Cerebellar nuclear complex (tissue), 1 donor: ENCODE results near the gene REEP2.
"Not testable (repeated sequence)": the region's sequence is repeated elsewhere in the genome, so short reads cannot be mapped to it uniquely, and the experiment has no call there.

ENCODE experiments used
- DNase-seq, 2 experiments: peaks; one replicate each; lab custom pipeline; 2025; lab: John Stamatoyannopoulos, UW

REEP2 gene

DNA sequence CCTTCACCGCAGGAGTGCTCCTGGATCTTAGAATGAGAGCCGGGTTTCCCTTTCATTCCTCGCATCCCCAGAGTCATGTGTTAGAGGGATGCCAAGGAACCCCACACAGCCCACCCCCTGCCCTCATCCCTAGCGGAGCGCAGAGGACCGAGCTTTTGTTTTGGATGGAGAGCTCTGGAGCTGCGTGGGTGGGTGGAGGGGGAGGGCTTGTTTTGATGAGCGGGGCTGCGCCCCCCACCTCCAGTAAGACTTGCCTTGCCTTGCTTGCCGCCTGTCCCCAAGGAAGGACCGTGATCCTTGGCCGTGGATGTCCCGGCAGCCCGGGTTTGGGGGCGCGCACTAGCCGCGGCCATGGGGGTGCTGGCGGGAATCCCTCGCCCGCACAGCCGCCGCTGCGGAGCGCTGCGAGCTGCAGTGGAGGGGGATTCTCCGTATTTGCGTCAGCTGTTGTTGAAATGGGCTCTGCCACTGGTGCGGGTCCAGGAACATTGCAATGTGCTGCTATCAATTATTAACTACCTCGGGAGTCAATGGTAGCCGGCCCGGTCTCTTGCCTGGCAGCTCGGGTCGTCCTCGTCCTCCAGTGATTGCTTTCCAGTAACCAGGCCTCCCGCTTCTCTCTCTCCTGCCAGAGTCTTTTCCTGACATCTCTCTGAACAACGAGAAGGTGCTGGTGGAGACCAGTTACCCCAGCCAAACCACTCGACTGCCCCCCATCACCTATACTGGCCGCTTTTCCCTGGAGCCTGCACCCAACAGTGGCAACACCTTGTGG, 27.5 kb downstream of the REEP2 start:
- no peak for DNase-seq

DNA sequence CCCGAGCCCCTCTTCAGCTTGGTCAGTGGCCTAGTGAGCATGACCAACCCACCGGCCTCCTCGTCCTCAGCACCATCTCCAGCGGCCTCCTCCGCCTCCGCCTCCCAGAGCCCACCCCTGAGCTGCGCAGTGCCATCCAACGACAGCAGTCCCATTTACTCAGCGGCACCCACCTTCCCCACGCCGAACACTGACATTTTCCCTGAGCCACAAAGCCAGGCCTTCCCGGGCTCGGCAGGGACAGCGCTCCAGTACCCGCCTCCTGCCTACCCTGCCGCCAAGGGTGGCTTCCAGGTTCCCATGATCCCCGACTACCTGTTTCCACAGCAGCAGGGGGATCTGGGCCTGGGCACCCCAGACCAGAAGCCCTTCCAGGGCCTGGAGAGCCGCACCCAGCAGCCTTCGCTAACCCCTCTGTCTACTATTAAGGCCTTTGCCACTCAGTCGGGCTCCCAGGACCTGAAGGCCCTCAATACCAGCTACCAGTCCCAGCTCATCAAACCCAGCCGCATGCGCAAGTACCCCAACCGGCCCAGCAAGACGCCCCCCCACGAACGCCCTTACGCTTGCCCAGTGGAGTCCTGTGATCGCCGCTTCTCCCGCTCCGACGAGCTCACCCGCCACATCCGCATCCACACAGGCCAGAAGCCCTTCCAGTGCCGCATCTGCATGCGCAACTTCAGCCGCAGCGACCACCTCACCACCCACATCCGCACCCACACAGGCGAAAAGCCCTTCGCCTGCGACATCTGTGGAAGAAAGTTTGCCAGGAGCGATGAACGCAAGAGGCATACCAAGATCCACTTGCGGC, 28.2 kb downstream of the REEP2 start:
- no peak for DNase-seq

DNA sequence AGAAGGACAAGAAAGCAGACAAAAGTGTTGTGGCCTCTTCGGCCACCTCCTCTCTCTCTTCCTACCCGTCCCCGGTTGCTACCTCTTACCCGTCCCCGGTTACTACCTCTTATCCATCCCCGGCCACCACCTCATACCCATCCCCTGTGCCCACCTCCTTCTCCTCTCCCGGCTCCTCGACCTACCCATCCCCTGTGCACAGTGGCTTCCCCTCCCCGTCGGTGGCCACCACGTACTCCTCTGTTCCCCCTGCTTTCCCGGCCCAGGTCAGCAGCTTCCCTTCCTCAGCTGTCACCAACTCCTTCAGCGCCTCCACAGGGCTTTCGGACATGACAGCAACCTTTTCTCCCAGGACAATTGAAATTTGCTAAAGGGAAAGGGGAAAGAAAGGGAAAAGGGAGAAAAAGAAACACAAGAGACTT, 28.9 kb downstream of the REEP2 start:
- DNase-seq, result no peak

DNA sequence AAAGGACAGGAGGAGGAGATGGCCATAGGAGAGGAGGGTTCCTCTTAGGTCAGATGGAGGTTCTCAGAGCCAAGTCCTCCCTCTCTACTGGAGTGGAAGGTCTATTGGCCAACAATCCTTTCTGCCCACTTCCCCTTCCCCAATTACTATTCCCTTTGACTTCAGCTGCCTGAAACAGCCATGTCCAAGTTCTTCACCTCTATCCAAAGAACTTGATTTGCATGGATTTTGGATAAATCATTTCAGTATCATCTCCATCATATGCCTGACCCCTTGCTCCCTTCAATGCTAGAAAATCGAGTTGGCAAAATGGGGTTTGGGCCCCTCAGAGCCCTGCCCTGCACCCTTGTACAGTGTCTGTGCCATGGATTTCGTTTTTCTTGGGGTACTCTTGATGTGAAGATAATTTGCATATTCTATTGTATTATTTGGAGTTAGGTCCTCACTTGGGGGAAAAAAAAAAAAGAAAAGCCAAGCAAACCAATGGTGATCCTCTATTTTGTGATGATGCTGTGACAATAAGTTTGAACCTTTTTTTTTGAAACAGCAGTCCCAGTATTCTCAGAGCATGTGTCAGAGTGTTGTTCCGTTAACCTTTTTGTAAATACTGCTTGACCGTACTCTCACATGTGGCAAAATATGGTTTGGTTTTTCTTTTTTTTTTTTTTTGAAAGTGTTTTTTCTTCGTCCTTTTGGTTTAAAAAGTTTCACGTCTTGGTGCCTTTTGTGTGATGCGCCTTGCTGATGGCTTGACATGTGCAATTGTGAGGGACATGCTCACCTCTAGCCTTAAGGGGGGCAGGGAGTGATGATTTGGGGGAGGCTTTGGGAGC, 29.5 kb downstream of the REEP2 start:
- no peak for DNase-seq

DNA sequence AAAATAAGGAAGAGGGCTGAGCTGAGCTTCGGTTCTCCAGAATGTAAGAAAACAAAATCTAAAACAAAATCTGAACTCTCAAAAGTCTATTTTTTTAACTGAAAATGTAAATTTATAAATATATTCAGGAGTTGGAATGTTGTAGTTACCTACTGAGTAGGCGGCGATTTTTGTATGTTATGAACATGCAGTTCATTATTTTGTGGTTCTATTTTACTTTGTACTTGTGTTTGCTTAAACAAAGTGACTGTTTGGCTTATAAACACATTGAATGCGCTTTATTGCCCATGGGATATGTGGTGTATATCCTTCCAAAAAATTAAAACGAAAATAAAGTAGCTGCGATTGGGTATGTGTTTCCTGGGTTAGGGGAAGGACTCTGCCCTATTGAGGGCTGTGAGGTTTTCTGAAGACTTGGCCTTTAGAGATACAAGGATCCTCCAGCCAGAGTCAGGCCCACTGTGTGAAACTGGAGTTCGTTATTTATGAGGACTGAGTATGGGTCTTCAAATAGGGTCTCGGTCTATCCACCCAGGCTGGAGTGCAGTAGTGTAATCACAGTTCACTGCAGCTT, 30.2 kb downstream of the REEP2 start:
- no peak for DNase-seq

DNA sequence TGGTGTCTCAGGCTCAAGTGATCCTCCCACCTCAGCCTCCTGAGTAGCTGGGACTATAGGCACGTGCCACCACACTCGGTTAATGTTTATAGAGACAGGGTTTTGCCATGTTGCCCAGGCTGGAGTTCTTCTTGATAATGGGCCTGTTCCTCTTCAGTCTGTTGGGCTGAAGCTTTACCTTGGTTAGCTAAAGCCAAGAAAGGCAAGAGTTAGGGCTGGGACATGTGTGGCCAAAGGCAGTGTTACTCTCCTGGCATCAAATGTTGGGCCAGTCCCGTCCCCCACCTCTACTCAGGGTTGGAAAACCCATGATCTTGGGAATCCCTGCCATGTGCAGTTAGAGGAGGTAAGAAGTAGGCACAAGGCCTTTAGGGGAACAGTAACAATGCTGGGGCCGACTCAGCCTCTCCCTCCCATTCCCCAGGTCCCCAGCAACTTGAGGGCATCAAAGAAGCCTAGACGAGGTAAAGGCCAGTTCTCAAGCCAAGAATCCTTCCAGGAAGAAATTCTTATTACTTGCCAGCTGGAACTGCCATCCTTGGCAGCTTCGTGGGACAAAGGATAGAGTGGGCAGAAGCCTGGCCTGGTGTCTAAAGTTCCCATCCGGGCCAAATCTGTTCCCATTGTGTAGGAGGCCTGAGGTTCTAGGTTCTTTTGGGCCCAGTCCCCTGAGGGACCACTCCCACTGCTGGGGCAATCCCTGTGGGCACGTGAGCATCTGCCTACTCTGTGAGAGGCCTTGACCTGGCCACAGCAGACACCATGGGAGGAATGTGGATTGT, 30.9 kb downstream of the REEP2 start:
- no peak for DNase-seq

DNA sequence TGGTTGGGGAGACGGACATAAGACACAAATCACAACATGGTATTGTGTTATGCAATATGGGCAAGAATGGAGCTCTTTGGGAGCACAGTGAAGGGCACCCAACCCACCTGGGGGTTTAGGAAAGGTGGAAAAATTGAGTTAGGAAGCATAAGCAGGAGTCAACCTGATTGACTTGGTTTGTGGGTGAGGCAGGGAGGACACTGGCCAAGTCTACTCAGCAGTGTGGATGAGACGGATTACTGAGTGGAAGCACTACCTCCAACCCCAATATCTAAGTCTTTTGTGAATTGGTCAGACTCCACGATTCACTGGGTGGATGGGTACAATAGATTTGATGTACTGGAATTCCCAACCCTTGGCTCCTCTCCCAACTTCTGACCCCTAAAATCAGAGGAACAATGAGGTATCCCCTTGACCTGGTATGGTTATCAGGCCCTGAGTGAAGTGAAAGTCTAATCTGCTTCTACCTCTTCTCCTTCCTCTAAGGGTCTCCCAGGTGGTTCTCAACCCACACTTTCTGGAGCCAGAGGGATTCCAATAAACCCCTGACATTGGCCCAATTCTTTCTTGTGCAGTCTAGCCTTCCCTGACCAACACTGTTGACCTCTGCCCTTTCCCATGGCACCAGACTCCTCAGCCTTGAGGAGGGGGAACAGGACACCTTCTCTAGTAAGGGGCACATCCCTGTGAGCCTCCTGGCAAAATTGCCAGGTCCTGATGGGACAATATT, 31.6 kb downstream of the REEP2 start:
- no peak for DNase-seq

DNA sequence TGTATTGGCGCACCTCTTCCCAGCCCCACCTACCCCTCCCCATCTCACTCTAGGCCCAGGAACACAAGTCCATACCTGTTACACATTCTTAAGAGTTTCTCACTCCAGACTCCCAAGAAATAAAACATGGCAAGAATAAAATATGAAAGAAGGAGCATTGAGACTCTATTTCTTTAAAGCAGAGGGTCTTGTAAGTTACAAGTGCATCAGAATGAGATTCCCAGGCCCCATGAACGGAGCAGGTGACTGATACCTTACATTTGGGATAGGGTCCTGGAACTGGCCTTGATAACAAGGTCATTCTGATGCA, 32.1 kb downstream of the REEP2 start:
- DNase-seq, result no peak

DNA sequence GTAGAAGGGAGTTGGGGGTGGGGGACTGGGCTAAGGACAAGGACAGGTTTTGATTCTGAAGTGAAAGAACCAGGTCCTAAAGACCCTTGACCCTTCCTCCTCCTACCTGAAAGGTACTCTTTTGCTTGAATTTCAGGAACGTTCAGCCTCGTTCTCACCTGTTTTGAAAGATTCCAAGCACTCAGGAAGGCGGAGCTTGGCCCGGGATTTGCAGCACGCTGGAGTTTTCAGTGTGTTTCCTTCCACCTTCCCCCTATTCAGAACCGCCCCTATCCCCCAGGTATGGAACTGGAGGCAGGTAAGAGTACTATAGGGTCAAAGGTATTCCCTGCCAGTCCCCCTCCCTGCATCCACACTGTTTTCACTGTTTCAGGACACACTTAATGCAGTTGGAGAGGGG, 33.5 kb downstream of the REEP2 start:
- DNase-seq, result no peak

DNA sequence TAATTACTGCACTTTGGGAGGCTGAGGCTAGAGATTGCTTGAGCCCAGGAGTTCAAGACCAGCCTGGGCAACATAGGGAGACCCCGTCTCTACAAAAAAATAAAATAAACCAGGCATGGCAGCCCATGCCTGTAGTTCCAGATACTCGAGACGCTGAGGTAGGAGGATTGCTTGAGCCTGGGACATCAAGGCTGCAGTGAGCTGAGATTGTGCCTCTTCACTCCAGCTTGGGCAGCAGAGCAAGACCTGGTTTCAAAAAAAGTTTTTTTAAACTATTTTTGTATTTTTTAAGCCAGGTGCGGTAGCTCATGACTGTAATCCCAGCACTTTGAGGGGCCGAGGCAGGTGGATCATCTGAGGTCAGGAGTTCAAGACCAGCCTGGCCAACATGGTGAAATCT, 34.3 kb downstream of the REEP2 start:
- DNase-seq, result not testable (repeated sequence)

DNA sequence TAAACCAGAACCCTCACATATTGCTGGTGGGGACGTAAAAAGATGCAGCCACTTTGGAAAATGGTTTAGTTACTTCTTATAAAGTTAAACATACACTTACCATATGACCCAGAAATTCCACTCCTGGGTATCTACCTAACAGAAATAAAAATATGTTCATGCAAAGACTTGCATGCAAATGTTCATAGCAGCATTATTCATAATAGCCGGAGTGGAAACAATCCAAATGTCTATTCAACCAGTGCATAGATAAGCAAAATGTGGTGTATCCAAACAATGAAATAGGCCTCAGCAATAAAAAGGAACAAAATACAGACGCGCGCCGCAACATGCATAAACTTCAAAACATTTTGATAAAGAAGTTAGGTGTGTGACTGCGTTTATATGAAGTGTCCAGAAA, 38.1 kb downstream of the REEP2 start:
- DNase-seq, result no peak

DNA sequence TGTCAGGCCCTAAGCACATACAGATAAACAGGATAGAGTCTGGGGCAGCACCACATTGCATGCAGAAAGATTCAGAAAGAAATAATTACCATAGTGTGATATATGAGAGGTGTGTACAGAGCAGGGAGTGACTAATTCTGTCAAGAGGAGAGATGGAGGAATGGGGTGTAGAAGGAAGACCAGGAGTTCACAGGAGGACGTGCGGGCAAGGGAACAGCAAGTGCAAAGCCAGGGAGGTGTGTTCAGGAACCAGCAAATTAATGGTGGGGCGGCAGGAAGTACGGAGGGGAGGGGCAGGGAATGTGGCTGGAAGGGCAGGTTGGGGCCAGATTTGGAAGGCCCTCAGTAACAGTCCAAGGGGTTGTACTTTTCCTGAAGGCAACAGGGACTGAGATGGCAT, 43.8 kb downstream of the REEP2 start:
- no peak for DNase-seq

DNA sequence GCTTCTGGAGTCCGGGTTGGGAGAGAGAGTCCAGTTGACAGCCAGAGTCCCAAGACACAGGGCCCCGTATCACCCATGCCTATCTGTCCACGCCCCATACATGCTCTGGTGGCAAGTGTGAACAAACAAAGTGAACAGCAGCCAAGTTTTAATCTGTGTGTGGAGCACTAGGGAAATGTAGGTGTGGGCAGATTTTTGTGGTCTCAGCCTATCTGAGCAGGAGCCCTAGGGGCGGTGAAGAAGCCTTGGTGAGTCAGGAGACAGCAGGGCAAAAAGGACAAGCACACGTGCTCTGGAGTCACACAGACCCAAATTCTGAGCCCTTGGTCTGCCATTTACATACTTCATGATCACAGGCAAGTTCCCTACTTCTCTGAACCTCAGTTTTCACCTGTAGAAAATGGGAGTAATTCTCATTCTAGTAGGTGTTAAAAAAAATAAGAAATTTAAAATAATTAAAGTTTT, 49.7 kb downstream of the REEP2 start:
- DNase-seq, result no peak

DNA sequence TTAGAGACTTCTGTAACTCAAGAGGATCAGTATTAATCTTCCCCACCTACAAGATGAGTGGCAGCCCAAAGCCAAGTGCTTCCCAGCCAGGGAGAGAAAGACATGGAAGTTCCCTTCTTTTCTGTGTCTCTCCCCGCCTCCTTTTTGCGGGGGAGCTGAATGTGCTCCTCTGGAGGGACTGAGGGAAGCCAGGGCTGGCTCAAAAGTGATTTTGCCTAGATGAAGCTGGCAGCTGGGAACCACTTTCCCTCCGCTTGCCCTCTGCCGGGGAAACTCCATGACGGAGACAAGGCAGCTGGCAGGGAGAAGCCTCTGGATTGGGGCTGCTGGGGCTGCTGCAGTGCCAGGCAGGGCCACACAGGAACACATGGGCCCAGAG, 50.8 kb downstream of the REEP2 start:
- no peak for DNase-seq

DNA sequence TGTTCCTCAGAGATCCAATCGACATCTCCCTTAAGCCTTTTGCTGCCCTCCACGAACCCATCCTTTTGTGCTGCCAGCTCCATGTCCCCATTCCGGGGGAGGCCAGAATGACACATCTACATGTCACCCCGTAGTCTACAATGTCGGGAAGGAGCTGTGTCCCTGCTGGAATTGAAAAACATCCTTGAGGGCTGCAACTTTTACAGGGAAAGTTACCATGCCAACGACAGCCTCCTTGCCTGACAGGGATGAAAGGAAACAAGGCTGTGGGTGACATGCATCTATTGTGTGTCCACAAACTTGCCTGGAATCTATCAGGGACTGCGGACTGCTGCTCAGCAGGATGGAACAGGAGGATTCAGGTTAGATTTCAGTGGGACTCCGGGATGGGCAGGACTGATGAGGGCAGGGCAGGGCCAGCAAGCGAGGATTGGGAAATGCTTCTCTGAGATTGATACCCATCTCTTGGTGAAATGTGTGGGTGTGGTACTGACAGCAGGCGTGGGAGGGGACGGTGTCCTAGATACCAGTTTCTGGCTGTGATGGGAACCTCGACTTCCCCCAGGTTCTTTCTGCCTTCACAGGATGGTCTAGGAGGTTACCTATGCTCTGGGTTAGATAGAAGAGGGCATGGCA, 51.9 kb downstream of the REEP2 start:
- DNase-seq, result no peak

DNA sequence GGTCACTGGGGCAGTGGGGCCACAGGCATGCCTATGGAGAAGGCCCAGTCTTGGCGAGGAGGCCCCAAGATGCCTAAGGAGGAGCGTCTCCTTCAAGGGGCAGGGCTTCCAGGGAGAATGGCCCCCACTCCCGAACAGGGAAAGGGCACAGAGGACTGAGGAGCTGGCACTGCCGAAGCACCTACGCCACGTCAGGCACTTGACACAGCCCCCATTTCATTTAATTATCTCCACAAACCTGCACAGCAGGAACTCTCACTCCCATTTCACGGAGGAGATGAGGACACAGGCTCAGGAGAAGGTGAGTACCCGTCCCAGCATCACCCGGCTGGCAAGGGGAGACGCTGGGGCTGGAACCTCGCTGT, 52.4 kb downstream of the REEP2 start:
- no peak for DNase-seq

DNA sequence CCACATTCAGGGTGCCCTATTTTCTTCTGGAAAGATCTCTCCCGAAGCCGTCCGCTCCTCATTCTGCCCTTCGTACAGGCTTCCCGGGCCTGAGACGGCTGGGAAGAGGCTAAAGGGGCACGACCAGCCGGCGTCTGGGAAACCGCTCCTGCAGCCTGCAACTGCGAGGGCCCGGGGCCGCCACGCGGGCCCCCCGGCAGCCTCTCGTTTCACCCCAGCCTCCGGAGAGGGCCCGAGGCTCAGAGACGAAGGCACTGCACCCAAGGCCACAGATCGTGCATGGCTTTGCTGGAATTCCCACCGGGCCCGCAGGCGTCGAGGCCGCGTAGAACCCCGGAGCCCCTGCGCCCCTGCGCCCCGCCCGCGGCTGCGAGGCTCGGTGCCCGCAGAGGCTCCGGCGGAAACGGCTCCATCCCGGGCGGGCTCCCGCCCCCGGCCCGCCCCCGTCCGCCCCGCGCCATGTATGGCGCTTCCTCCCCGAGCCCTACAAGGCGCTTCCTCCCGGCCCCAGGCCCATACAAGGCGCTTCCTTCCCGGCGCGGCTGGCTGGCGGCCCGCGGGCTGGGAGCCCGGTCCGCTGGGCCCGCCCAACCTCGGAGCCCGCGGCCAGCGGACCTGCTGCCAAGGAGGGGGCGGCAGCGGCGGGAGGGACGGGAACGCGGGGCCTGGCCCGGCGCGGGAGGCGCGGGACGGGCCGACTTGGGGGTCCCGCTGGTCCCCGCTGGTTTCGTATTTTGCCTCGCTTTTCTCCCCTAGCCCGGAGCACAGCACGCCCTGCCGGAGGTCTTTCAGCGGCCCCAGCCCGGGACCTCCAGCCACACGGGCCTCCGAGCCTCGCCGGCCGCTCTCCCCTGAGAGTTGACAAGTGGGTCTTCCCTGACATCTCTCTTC, 53.1 kb downstream of the REEP2 start:
- peak in 1 of 2 experiments; percentile 84 for DNase-seq

DNA sequence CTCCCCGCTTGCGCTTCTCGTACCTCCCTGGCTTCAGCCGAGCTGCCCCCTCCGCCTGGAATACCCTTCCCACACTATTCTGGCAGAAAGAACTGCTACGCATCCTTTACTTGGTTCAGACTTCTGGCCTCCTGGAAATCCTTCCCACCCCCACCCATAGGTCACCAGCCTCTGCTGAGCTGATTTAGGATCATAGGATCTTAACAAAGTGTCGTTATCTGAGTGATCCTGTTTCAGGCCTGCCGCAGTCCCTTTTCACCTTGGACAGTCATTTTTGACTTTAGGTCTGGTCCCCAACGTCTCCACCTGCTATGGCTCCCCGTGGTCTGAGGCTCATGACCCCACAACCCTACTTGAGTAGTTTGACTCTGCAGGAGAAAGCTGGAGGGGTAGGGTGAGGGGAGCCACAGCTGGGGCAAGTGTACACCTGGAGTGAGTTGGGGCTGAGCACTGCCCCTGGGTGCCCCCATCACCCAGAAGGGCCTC, 53.7 kb downstream of the REEP2 start:
- no peak for DNase-seq

DNA sequence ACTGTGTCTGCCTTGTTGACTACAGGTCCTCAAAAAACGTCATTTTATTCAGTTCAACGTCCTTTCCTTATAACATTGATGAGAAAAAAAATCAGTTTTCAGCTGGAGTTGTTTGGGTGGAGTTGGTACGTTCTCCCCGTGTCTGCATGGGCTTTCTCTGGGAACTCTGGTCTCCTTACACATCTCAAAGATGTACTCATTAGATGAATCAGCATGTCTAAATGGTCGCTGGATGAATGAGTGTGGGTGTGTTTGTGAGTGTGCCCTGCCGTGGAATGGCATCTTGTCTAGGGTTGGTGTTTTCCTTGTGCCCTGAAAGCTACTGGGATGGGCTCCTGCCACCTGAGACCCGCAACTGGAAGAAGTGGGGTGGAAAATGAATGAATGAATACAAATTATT, 56.5 kb downstream of the REEP2 start:
- DNase-seq, result no peak
